ENCODE data around the gene POLR1E.

GRCh38 chr9:37471942-37472684 is 13.6 kb upstream of the POLR1E start:
- no peak for TF ChIP-seq MYC (IDR thresholded peaks at IDR 0.05; ENCODE audit: low read depth, low read length)
- TF ChIP-seq CTCF (IDR thresholded peaks at IDR 0.05; ENCODE audit: extremely low read depth in 1 of 2, insufficient read depth in 1 of 2, low read depth in 1 of 2, low read length in 2 of 2): no peak
- peak; percentile 52 for TF ChIP-seq POLR2AphosphoS5 (IDR thresholded peaks at IDR 0.05; ENCODE audit: insufficient read depth, low read depth, low read length)
